Measurements from ENCODE around the gene LIFR.

DNA sequence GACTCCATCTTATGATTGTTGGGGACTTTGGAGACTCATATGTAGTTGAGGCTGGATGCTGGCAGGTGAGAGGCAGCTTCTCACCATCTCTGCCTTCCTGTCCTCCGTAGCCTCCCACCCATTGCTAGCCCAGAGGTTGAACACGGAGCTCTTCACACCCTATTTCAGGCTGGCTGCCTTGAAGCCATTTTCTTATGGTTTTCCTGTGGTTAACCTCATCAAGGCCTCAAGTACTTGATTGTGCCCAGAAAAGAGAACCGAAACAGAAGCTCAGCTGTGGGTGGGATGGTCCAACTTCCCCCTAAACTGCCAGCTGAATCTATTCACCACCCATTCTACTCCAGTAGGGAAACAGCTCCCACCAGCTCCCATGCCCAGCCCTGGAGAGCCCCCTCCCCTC lies 102.9 kb downstream of the LIFR start:
- no peak for TF ChIP-seq EZH2 (IDR thresholded peaks at IDR 0.05; ENCODE audit: borderline replicate concordance)
- TF ChIP-seq, protein P1, sequence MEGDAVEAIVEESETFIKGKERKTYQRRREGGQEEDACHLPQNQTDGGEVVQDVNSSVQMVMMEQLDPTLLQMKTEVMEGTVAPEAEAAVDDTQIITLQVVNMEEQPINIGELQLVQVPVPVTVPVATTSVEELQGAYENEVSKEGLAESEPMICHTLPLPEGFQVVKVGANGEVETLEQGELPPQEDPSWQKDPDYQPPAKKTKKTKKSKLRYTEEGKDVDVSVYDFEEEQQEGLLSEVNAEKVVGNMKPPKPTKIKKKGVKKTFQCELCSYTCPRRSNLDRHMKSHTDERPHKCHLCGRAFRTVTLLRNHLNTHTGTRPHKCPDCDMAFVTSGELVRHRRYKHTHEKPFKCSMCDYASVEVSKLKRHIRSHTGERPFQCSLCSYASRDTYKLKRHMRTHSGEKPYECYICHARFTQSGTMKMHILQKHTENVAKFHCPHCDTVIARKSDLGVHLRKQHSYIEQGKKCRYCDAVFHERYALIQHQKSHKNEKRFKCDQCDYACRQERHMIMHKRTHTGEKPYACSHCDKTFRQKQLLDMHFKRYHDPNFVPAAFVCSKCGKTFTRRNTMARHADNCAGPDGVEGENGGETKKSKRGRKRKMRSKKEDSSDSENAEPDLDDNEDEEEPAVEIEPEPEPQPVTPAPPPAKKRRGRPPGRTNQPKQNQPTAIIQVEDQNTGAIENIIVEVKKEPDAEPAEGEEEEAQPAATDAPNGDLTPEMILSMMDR (IDR thresholded peaks at IDR 0.05; ENCODE audit: poor library complexity), result no peak
- no peak for TF ChIP-seq EZH2phosphoT487 (IDR thresholded peaks at IDR 0.05; ENCODE audit: low read depth, severe bottlenecking, unreplicated experiment)

Measured in hepatocyte (in vitro differentiated cells).